COLO829 (cell line): ENCODE data around the gene TWF2.

Source experiments
- DNase-seq: peaks from one replicate; pipeline ENCODE4 v3.0.0; 2012; ENCODE audit warnings: low spot score

Gene TWF2

GRCh38 chr3:52181543-52181942 lies 57.4 kb downstream of the TWF2 start:
- DNase-seq = no peak
